Hematopoietic multipotent progenitor cell (in vitro differentiated cells): Measurements from ENCODE around the gene GALT. TPM values are rescaled to one million over a fixed set of nuclear protein-coding genes. Genes with fewer than 3 reads are reported as not detected.
A peak's percentile ranks its signal among the peaks of the same experiment; 100 is the strongest.

ENCODE experiments used
- DNase-seq, 3 donors: peaks; one replicate each; pipeline ENCODE4 v3.0.0-alpha.2; 2011 to 2015; ENCODE audit warnings: low read depth in 2 of 3, low spot score in 2 of 3
- small RNA-seq: library from RNA; depleted of rRNA; stranded (forward); fragments of <200 nt; gene quantifications from one replicate; pipeline ENCODE3, GENCODE V24; 2012
- total RNA-seq: library from RNA; depleted of rRNA; stranded (reverse); fragments of >200 nt; gene quantifications from one replicate; pipeline ENCODE4 v1.2.3, GENCODE V29; 2012

Gene GALT
- total RNA-seq, 1 donor = 108 TPM

GRCh38 chr9:34675048-34675714, 28.7 kb downstream of the GALT start:
- DNase-seq = peak in 2 of 3 donors; percentile 85 to 92

- DNase-seq = no peak
Measured at GRCh38 chr9:34675869-34676268, 29.4 kb downstream of the GALT start.

GRCh38 chr9:34684145-34684544, 37.7 kb downstream of the GALT start:
- DNase-seq = no peak

- no peak for DNase-seq
Measured at GRCh38 chr9:34684816-34685215, 38.3 kb downstream of the GALT start.

GRCh38 chr9:34685591-34685990, 39.1 kb downstream of the GALT start:
- no peak for DNase-seq

- no peak for DNase-seq
Measured at GRCh38 chr9:34686231-34686630, 39.8 kb downstream of the GALT start.

- DNase-seq = peak in 2 of 3 donors; percentile 56 to 58
Measured at GRCh38 chr9:34686732-34687131, 40.3 kb downstream of the GALT start.

- DNase-seq = no peak
Measured at GRCh38 chr9:34687276-34688030, 41.0 kb downstream of the GALT start.

- DNase-seq = no peak
Measured at GRCh38 chr9:34688329-34689115, 42.0 kb downstream of the GALT start.

- no peak for DNase-seq
Measured at GRCh38 chr9:34689116-34689470, 42.6 kb downstream of the GALT start.

- DNase-seq = no peak
Measured at GRCh38 chr9:34689512-34689911, 43.0 kb downstream of the GALT start.

GRCh38 chr9:34690983-34691935, 44.8 kb downstream of the GALT start, which contains the start of gene CCL19:
CCL19 (minus strand) TSS chr9:34691276; CDS start chr9:34691139, 137 bp downstream.
- peak in 2 of 3 donors; percentile 69 to 77 for DNase-seq

GRCh38 chr9:34691936-34692315, 45.5 kb downstream of the GALT start:
- DNase-seq = no peak

- no peak for DNase-seq
Measured at GRCh38 chr9:34693560-34693959, 47.1 kb downstream of the GALT start.

- no peak for DNase-seq
Measured at GRCh38 chr9:34694811-34695210, 48.3 kb downstream of the GALT start.

Small RNAs within 50 kb of the gene (small RNA-seq; reads per million reads assigned to genes)
- gene CCL27 = not detected

Other genes with a start within 250 kb of the GALT start
- 3.2 TPM for gene FAM219A, start 188.1 kb upstream of the GALT start, total RNA-seq
- not detected for gene DNAI1, start 187.9 kb upstream of the GALT start, total RNA-seq
- not detected for gene ENHO, start 123.7 kb upstream of the GALT start, total RNA-seq
- gene CNTFR, start 57.0 kb upstream of the GALT start, total RNA-seq = not detected
- 61.7 TPM for gene RPP25L, start 34.6 kb upstream of the GALT start, total RNA-seq
- 74.1 TPM for gene DCTN3, start 26.2 kb upstream of the GALT start, total RNA-seq
- gene ARID3C, start 17.6 kb upstream of the GALT start, total RNA-seq = not detected
- gene SIGMAR1, start 8.9 kb upstream of the GALT start, total RNA-seq = 61.4 TPM
- 11.8 TPM for gene IL11RA, start 5.5 kb downstream of the GALT start, total RNA-seq
- gene CCL27, start 16.0 kb downstream of the GALT start, total RNA-seq = not detected
- gene CCL19, start 44.6 kb downstream of the GALT start, total RNA-seq = not detected
- not detected for gene CCL21, start 63.5 kb downstream of the GALT start, total RNA-seq